LoVo (cell line): ENCODE measurements around the gene WFDC5.

ENCODE experiments used
- DNase-seq: peaks from one replicate; pipeline ENCODE4 v3.0.0-alpha.2; 2016; ENCODE audit warnings: low spot score

WFDC5 gene

GRCh38 chr20:45115386-45115774 lies 406 bp upstream of the WFDC5 start:
- no peak for DNase-seq

GRCh38 chr20:45113865-45114264 lies 1.1 kb downstream of the WFDC5 start:
- DNase-seq = no peak

- no peak for DNase-seq
Measured at GRCh38 chr20:45112754-45113153, 2.2 kb downstream of the WFDC5 start.

- no peak for DNase-seq
Measured at GRCh38 chr20:45111799-45112471, 3.0 kb downstream of the WFDC5 start.

- DNase-seq = no peak
Measured at GRCh38 chr20:45111285-45111684, 3.7 kb downstream of the WFDC5 start.

GRCh38 chr20:45110301-45110700 lies 4.7 kb downstream of the WFDC5 start:
- DNase-seq = no peak

GRCh38 chr20:45109634-45110033 lies 5.3 kb downstream of the WFDC5 start:
- no peak for DNase-seq

- no peak for DNase-seq
Measured at GRCh38 chr20:45105317-45105716, 9.7 kb downstream of the WFDC5 start.

GRCh38 chr20:45104786-45105185 lies 10.2 kb downstream of the WFDC5 start:
- DNase-seq = no peak

GRCh38 chr20:45103072-45103471 lies 11.9 kb downstream of the WFDC5 start:
- DNase-seq = no peak

GRCh38 chr20:45101333-45101850 lies 13.6 kb downstream of the WFDC5 start:
- DNase-seq = no peak

- no peak for DNase-seq
Measured at GRCh38 chr20:45100563-45101245, 14.3 kb downstream of the WFDC5 start, which contains the start of gene KCNS1. Gene KCNS1, minus strand, starts transcription at chr20:45101127. Its CDS starts 1,891 bp downstream, at chr20:45099236.

- no peak for DNase-seq
Measured at GRCh38 chr20:45098103-45098773, 16.7 kb downstream of the WFDC5 start.

- no peak for DNase-seq
Measured at GRCh38 chr20:45097485-45098102, 17.4 kb downstream of the WFDC5 start.

GRCh38 chr20:45096781-45097180 lies 18.2 kb downstream of the WFDC5 start:
- no peak for DNase-seq

GRCh38 chr20:45095805-45096238 lies 19.2 kb downstream of the WFDC5 start:
- DNase-seq = peak; percentile 62

- no peak for DNase-seq
Measured at GRCh38 chr20:45094864-45095574, 20.0 kb downstream of the WFDC5 start.

GRCh38 chr20:45094201-45094600 lies 20.8 kb downstream of the WFDC5 start:
- DNase-seq = no peak

- DNase-seq = no peak
Measured at GRCh38 chr20:45092898-45093297, 22.1 kb downstream of the WFDC5 start.

GRCh38 chr20:45091366-45091765 lies 23.6 kb downstream of the WFDC5 start:
- no peak for DNase-seq

GRCh38 chr20:45090481-45090880 lies 24.5 kb downstream of the WFDC5 start:
- no peak for DNase-seq

- DNase-seq = no peak
Measured at GRCh38 chr20:45088247-45088646, 26.7 kb downstream of the WFDC5 start.
